Measurements from ENCODE around the gene TSHZ2.

TSHZ2 gene

DNA sequence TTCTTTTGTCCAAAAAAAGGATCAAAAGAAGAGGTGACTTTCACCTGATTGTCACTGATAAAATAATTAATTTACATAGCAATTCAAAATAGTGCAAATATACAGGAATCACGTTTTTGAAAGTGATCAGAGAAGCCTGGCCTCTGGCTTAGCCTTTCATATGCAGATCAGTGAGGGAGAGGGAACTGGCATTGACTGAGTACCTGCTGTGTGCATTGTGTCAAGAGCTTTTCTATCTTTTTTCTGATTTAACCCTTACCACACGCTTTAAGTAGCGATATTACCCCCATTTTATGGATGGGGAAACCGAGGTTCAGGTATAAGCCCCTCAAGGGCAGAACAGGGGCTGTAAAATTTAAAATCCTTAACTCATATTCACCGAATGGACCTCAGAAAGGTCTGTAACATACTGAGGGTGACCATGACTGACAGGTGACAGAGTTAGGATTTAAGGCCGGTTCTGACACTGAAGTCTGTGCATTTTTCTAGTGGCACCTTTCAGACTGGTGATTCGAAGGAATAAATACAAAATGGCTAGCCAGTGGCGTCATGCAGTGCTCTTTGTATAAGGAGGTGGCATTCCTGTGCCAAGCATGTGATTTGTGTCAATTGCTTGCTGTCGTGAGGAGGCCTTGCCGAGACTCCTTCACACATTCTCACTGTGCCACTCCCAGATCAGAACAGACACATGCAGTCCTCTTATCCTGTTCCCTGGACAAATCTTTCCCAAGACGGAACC, 310.2 kb downstream of the TSHZ2 start:
- no peak overlapping the region for H3K4me3 ChIP-seq (ENCODE audit: low read depth, low read length)
- TF ChIP-seq, protein P1, sequence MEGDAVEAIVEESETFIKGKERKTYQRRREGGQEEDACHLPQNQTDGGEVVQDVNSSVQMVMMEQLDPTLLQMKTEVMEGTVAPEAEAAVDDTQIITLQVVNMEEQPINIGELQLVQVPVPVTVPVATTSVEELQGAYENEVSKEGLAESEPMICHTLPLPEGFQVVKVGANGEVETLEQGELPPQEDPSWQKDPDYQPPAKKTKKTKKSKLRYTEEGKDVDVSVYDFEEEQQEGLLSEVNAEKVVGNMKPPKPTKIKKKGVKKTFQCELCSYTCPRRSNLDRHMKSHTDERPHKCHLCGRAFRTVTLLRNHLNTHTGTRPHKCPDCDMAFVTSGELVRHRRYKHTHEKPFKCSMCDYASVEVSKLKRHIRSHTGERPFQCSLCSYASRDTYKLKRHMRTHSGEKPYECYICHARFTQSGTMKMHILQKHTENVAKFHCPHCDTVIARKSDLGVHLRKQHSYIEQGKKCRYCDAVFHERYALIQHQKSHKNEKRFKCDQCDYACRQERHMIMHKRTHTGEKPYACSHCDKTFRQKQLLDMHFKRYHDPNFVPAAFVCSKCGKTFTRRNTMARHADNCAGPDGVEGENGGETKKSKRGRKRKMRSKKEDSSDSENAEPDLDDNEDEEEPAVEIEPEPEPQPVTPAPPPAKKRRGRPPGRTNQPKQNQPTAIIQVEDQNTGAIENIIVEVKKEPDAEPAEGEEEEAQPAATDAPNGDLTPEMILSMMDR (conservative IDR thresholded peaks at IDR 0.05; ENCODE audit: low read depth, low read length), result no peak
- DNase-seq (ENCODE audit: low read depth), result no peak

- no peak for DNase-seq (ENCODE audit: low read depth)
- TF ChIP-seq, protein P1 (conservative IDR thresholded peaks at IDR 0.05; ENCODE audit: low read depth, low read length), result no peak
- H3K4me3 ChIP-seq (ENCODE audit: low read depth, low read length), result no peak overlapping the region
Observed at GRCh38 chr20:53283011-53283410, 310.9 kb downstream of the TSHZ2 start.

DNA sequence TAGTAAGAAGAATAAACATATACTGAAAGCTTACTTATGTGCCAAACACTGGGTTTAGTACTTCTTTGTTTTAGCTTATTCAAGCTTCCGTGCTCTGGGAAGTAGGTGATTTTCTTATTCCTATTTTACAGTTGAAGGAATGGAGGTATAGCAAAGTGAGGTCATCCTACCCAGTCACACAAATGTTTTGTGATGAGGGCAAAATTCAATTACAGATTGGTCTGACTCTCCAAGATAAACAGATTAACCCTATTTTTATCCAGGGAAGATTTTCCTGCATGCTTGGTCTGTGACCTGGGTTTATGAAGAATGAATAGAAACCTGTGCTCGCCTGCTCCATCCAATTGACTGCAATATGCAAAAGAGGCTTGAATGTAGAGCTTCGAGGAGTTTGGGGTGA, 311.4 kb downstream of the TSHZ2 start:
- TF ChIP-seq, protein P1 (conservative IDR thresholded peaks at IDR 0.05; ENCODE audit: low read depth, low read length), result no peak
- no peak overlapping the region for H3K4me3 ChIP-seq (ENCODE audit: low read depth, low read length)
- DNase-seq (ENCODE audit: low read depth), result no peak

DNA sequence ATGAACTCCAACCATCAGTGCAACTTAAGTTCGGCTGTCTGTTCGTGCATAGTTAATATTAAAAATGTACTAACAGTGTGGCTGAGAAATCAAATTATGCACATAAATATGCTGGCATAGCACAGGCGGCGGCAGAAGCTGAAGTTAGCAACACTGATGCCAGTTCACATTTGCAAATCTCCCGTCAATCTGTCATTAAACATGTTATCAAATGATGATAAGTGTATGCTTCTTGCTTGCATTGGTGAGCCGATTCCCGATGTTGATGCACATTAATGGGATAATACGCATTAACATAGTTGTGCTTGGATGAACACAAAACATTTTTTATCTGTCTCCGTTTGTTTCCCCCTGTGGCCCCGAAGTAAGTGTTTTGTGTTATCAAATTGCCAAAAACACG, 312.1 kb downstream of the TSHZ2 start:
- TF ChIP-seq, protein P1 (conservative IDR thresholded peaks at IDR 0.05; ENCODE audit: low read depth, low read length), result no peak
- no peak for DNase-seq (ENCODE audit: low read depth)
- H3K4me3 ChIP-seq (ENCODE audit: low read depth, low read length), result no peak overlapping the region

GRCh38 chr20:53284696-53285095, 312.5 kb downstream of the TSHZ2 start:
- TF ChIP-seq, protein P1 (conservative IDR thresholded peaks at IDR 0.05; ENCODE audit: low read depth, low read length), result no peak
- no peak for DNase-seq (ENCODE audit: low read depth)
- H3K4me3 ChIP-seq (ENCODE audit: low read depth, low read length), result no peak overlapping the region

DNA sequence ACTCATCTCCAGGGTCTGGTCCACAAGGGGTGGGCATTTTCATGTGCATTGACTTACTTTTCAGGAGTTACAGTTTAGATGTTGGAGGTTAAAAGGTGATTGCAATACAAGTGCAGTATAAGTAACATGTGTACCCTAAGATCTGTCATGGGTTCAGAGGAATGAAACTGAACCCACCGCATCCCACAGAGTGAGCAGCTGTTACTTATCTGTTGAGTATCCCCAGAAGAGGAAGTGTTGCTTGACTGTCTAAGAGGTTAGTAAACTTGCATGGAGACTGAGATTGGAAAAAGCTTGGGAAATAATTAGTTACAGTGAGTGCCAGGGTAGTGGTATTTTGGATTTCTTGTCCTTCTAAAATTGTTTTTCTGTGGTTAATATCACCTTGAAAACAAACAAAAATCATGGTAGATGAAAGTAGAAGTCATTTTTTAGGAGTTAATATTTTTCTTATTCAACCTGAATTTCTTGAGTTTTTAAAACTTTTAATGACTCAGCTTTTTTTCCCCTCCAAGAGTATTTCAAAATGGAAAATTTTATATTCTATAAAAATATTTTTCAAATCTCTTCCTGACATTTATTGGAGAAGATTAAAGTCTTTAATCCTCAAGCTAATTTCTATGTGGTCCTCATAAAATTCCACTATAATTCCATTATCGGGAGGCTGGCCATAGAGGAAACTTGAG, 315.3 kb downstream of the TSHZ2 start:
- TF ChIP-seq, protein P1 (conservative IDR thresholded peaks at IDR 0.05; ENCODE audit: low read depth, low read length), result no peak
- H3K4me3 ChIP-seq (ENCODE audit: low read depth, low read length), result no peak overlapping the region
- DNase-seq (ENCODE audit: low read depth), result no peak

- H3K4me3 ChIP-seq (ENCODE audit: low read depth, low read length), result no peak overlapping the region
- TF ChIP-seq, protein P1 (conservative IDR thresholded peaks at IDR 0.05; ENCODE audit: low read depth, low read length), result peak; percentile 18
- DNase-seq (ENCODE audit: low read depth), result no peak
Observed at GRCh38 chr20:53291548-53291947, 319.4 kb downstream of the TSHZ2 start.
